Measurements from ENCODE around the gene BAX. TPM values are rescaled to one million over a fixed set of nuclear protein-coding genes. Genes with fewer than 3 reads are reported as not detected.
A peak's percentile ranks its signal among the peaks of the same experiment; 100 is the strongest.
"Not testable (repeated sequence)": the region's sequence is repeated elsewhere in the genome, so short reads cannot be mapped to it uniquely, and the experiment has no call there.

BAX gene
- total RNA-seq, 1 donor from 2014 or later, result 161 TPM

- Mint-ChIP-seq H3K27ac (no peak overlapping the region), H3K27me3 (no peaks in the 10 kb centered on the region), H3K4me1 (ENCODE audit: unreplicated experiment) (no peaks in the 10 kb centered on the region), H3K36me3 (peaks cover 8% of the 10 kb centered on the region), H3K4me3 (no peak overlapping the region), H3K9me3 (no peaks in the 10 kb centered on the region)
- TF ChIP-seq, protein P1, sequence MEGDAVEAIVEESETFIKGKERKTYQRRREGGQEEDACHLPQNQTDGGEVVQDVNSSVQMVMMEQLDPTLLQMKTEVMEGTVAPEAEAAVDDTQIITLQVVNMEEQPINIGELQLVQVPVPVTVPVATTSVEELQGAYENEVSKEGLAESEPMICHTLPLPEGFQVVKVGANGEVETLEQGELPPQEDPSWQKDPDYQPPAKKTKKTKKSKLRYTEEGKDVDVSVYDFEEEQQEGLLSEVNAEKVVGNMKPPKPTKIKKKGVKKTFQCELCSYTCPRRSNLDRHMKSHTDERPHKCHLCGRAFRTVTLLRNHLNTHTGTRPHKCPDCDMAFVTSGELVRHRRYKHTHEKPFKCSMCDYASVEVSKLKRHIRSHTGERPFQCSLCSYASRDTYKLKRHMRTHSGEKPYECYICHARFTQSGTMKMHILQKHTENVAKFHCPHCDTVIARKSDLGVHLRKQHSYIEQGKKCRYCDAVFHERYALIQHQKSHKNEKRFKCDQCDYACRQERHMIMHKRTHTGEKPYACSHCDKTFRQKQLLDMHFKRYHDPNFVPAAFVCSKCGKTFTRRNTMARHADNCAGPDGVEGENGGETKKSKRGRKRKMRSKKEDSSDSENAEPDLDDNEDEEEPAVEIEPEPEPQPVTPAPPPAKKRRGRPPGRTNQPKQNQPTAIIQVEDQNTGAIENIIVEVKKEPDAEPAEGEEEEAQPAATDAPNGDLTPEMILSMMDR (conservative IDR thresholded peaks at IDR 0.05), result no peak
- DNase-seq (ENCODE audit: extremely low spot score, unreplicated experiment), result no peak
Measured at GRCh38 chr19:48920949-48921348, 33.7 kb upstream of the BAX start.

DNA sequence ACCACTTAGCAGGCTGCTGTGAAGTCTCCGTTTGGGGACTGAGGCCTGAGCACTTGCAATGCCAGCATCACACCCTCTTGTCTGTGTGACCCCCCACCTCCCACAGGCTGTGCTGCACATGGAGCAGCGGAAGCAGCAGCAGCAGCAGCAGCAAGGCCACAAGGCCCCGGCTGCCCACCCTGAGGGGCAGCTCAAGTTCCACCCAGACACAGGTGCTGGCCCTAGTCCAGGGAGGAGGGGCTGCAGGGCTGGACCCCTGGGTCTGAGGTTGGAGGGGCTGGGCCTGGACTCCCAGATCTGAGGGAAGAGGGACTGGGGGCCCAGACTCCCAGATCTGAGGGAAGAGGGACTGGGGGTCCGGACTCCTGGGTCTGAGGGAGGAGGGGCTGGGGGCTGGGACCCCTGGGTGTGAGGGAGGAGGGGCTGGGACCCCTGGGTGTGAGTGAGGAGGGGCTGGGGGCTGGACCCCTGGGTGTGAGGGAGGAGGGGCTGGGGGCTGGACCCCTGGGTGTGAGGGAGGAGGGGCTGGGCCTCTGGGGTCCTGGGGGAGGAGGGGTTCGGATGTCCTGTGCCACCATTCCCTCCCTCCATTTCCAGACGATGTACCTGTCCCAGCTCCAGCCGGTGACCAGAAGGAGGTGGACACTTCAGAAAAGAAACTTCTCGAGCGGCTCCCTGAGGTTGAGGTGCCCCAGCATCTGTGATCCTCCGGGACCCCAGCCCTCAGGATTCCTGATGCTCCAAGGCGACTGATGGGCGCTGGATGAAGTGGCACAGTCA lies 32.8 kb upstream of the BAX start:
- H3K4me1 Mint-ChIP-seq (ENCODE audit: unreplicated experiment), result no peaks in the 10 kb centered on the region
- no peaks in the 10 kb centered on the region for H3K27me3 Mint-ChIP-seq
- H3K27ac Mint-ChIP-seq, result no peak overlapping the region
- TF ChIP-seq, protein P1 (conservative IDR thresholded peaks at IDR 0.05), result no peak
- H3K36me3 Mint-ChIP-seq, result peaks cover 6% of the 10 kb centered on the region
- H3K9me3 Mint-ChIP-seq, result no peaks in the 10 kb centered on the region
- DNase-seq (ENCODE audit: extremely low spot score, unreplicated experiment), result no peak
- no peak overlapping the region for H3K4me3 Mint-ChIP-seq

- H3K27me3 Mint-ChIP-seq, result no peaks in the 10 kb centered on the region
- H3K27ac Mint-ChIP-seq, result no peak overlapping the region
- no peaks in the 10 kb centered on the region for H3K4me1 Mint-ChIP-seq (ENCODE audit: unreplicated experiment)
- H3K36me3 Mint-ChIP-seq, result peaks cover 6% of the 10 kb centered on the region
- TF ChIP-seq, protein P1 (conservative IDR thresholded peaks at IDR 0.05), result no peak
- H3K4me3 Mint-ChIP-seq, result no peak overlapping the region
- no peak for DNase-seq (ENCODE audit: extremely low spot score, unreplicated experiment)
- H3K9me3 Mint-ChIP-seq, result no peaks in the 10 kb centered on the region
Measured at GRCh38 chr19:48922548-48923490, 31.9 kb upstream of the BAX start.

GRCh38 chr19:48925240-48925843 lies 29.3 kb upstream of the BAX start:
- no peak overlapping the region for H3K4me3 Mint-ChIP-seq
- TF ChIP-seq, protein P1 (conservative IDR thresholded peaks at IDR 0.05), result no peak
- no peaks in the 10 kb centered on the region for H3K4me1 Mint-ChIP-seq (ENCODE audit: unreplicated experiment)
- H3K9me3 Mint-ChIP-seq, result no peaks in the 10 kb centered on the region
- H3K27me3 Mint-ChIP-seq, result no peaks in the 10 kb centered on the region
- no peak for DNase-seq (ENCODE audit: extremely low spot score, unreplicated experiment)
- H3K27ac Mint-ChIP-seq, result peak overlapping the region; percentile 87
- H3K36me3 Mint-ChIP-seq, result no peaks in the 10 kb centered on the region

- H3K4me3 Mint-ChIP-seq, H3K36me3 Mint-ChIP-seq: not testable (repeated sequence)
- H3K27ac Mint-ChIP-seq, result peak overlapping the region; percentile 87
Measured at GRCh38 chr19:48925890-48926289, 28.8 kb upstream of the BAX start.

More at GRCh38 chr19:48925890-48926289, 28.8 kb upstream of the BAX start:
- H3K27me3 Mint-ChIP-seq; H3K4me1 Mint-ChIP-seq (ENCODE audit: unreplicated experiment); H3K9me3 Mint-ChIP-seq; DNase-seq (ENCODE audit: extremely low spot score, unreplicated experiment): not testable (repeated sequence)
